Nasal cavity respiratory epithelium epithelial cell of viscerocranial mucosa (primary cell): ENCODE results near the gene IL17C. TPM values are rescaled to one million over a fixed set of nuclear protein-coding genes. Genes with fewer than 3 reads are reported as not detected.

Experiments
- total RNA-seq: library from RNA; depleted of rRNA; stranded (reverse); fragments of >200 nt; gene quantifications from 2 replicates; pipeline ENCODE4 v1.2.3, GENCODE V29; 2014

IL17C gene, protein sequence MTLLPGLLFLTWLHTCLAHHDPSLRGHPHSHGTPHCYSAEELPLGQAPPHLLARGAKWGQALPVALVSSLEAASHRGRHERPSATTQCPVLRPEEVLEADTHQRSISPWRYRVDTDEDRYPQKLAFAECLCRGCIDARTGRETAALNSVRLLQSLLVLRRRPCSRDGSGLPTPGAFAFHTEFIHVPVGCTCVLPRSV
- not detected in 2 replicates for total RNA-seq

GRCh38 chr16:88638323-88639230 is at the start of gene IL17C:
IL17C (plus strand) TSS chr16:88638572; CDS start chr16:88638642, 70 bp downstream.

DNA sequence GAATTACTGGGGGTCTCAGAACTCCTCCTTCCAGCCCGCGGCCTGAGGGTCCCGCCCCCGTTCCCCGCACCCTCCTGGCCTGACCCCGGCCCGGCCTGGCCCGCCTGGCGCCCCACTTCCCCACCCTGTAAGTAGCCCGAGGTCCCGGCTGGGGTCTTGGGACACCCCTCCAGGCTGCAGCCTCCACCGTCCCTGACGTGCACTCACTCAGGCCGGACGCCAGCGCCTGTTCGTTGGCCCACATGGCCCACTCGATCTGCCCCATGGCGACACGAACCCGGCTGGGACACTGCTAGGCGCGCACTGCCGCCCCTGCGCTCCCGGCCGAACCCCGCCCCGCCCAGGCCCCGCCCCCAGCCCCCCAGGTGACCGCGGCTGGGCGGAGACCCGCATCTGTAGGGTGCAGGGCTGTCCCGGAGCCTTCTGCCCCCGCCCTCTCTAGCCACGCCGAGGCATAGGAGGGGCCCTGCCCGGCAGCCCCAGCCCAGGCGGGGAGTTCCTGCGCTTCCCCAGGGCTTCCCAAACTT is 12.4 kb downstream of the IL17C start, which contains the start of gene CYBA:
Gene CYBA (minus strand): TSS at position 305 of the 527 bp plus-strand sequence. CDS start 40 bp downstream, at position 265.

GRCh38 chr16:88662843-88663606 is 24.7 kb downstream of the IL17C start, which contains the start of gene MVD:
MVD (minus strand) TSS chr16:88663091; CDS start chr16:88663080, 11 bp downstream.

GRCh38 chr16:88686439-88687253 is 48.3 kb downstream of the IL17C start, which contains the start of gene SNAI3:
SNAI3 (minus strand) TSS chr16:88686507; CDS start chr16:88686406, 101 bp downstream.

Other genes with a start within 250 kb of the IL17C start
- gene ZFPM1, start 185.3 kb upstream of the IL17C start, total RNA-seq, result 1.7 and 2.8 TPM in 2 replicates
- 15.4 and 23.5 TPM in 2 replicates for gene ZC3H18, start 68.2 kb upstream of the IL17C start, total RNA-seq
- 68.4 and 105 TPM in 2 replicates for gene CYBA, start 12.5 kb downstream of the IL17C start, total RNA-seq
- 40.2 and 42.0 TPM in 2 replicates for gene MVD, start 24.5 kb downstream of the IL17C start, total RNA-seq
- under 0.01 TPM in 1 of 2 replicates, not detected in the other for gene SNAI3, start 47.9 kb downstream of the IL17C start, total RNA-seq
- gene RNF166, start 67.8 kb downstream of the IL17C start, total RNA-seq, result 7.0 and 9.6 TPM in 2 replicates
- 13.2 and 24.9 TPM in 2 replicates for gene CTU2, start 67.9 kb downstream of the IL17C start, total RNA-seq
- gene PIEZO1, start 146.6 kb downstream of the IL17C start, total RNA-seq, result 120 and 405 TPM in 2 replicates
- gene CDT1, start 165.2 kb downstream of the IL17C start, total RNA-seq, result 0.14 and 1.0 TPM in 2 replicates
- 82.0 and 82.1 TPM in 2 replicates for gene APRT, start 173.4 kb downstream of the IL17C start, total RNA-seq
- gene GALNS, start 218.4 kb downstream of the IL17C start, total RNA-seq, result 16.4 and 45.8 TPM in 2 replicates
- gene TRAPPC2L, start 218.6 kb downstream of the IL17C start, total RNA-seq, result 31.3 and 45.5 TPM in 2 replicates
- gene PABPN1L, start 228.1 kb downstream of the IL17C start, total RNA-seq, result not detected in 2 replicates